ENCODE data around the gene RNF8.

The RNF8 gene

DNA sequence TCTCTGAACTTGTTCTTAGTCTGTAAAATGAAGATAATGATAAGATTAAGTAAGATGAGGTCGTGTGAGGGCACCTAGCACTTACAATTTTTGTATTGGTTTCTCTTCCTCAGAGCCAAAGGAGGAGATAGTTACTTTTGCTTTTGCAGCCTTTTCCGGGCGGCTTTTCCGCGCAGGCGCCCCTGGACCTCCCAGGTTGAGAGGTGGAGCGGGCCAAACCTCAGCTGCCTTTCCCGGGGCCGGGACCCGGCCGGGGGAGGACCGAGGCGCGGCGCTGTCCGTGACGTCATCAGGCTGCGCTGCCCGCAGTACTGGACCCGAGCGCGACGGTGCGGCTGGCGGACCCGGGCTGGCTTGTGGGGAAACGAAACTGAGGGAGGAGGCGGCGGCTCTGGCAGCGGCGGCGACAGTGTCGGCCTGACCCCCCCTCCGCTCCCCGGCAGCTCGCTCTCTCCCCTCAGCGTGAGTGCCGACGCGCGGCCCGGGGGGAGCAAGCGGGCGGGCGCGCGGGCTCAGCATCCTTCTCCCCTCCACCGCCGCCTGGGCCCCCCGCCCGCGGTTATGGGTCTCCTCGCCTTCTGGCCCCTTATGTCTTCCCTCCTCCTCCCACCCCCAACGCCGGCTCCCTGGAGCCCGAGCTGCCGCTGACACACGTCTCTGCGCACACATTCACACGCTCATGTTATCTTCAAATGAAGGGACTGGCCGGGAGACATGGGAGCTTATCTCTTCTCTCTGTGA, 79.3 kb downstream of the RNF8 start, which contains the start of gene CMTR1:
Gene CMTR1, plus strand, starts transcription at position 306 of the 741 bp plus-strand sequence. CDS start 2,409 bp downstream, outside the sequence.
- ATAC-seq, result peak; percentile 97
- TF ChIP-seq TSHZ2 (CRISPR knock-in tag; IDR thresholded peaks at IDR 0.05) (no peak), POU6F1 (CRISPR knock-in tag; IDR thresholded peaks at IDR 0.05; ENCODE audit: borderline replicate concordance, low read depth) (no peak), CREB5 (CRISPR knock-in tag; IDR thresholded peaks at IDR 0.05; ENCODE audit: low read depth) (no peak), TOX (CRISPR knock-in tag; IDR thresholded peaks at IDR 0.05; ENCODE audit: borderline replicate concordance) (no peak), ZFP30 (CRISPR knock-in tag; IDR thresholded peaks at IDR 0.05) (no peak), ARNTL (CRISPR knock-in tag; IDR thresholded peaks at IDR 0.05; ENCODE audit: borderline replicate concordance, low read depth) (no peak), GLIS3 (CRISPR knock-in tag; IDR thresholded peaks at IDR 0.05) (no peak), ZNF70 (CRISPR knock-in tag; IDR thresholded peaks at IDR 0.05) (no peak), ZC3H10 (CRISPR knock-in tag; IDR thresholded peaks at IDR 0.05) (no peak), ZNF565 (CRISPR knock-in tag; conservative IDR thresholded peaks at IDR 0.05; ENCODE audit: low read depth) (no peak), ZNF8 (CRISPR knock-in tag; IDR thresholded peaks at IDR 0.05) (no peak), ISL1 (CRISPR knock-in tag; IDR thresholded peaks at IDR 0.05) (no peak), RARB (CRISPR knock-in tag; IDR thresholded peaks at IDR 0.05) (no peak), ESRRG (CRISPR knock-in tag; IDR thresholded peaks at IDR 0.05) (no peak), ZFP3 (CRISPR knock-in tag; IDR thresholded peaks at IDR 0.05) (no peak), CSDC2 (CRISPR knock-in tag; IDR thresholded peaks at IDR 0.05) (no peak), CSRNP3 (CRISPR knock-in tag; IDR thresholded peaks at IDR 0.05) (no peak), TCF4 (CRISPR knock-in tag; IDR thresholded peaks at IDR 0.05; ENCODE audit: borderline replicate concordance) (no peak), OSR1 (CRISPR knock-in tag; IDR thresholded peaks at IDR 0.05) (no peak)
- TF ChIP-seq, protein P1, sequence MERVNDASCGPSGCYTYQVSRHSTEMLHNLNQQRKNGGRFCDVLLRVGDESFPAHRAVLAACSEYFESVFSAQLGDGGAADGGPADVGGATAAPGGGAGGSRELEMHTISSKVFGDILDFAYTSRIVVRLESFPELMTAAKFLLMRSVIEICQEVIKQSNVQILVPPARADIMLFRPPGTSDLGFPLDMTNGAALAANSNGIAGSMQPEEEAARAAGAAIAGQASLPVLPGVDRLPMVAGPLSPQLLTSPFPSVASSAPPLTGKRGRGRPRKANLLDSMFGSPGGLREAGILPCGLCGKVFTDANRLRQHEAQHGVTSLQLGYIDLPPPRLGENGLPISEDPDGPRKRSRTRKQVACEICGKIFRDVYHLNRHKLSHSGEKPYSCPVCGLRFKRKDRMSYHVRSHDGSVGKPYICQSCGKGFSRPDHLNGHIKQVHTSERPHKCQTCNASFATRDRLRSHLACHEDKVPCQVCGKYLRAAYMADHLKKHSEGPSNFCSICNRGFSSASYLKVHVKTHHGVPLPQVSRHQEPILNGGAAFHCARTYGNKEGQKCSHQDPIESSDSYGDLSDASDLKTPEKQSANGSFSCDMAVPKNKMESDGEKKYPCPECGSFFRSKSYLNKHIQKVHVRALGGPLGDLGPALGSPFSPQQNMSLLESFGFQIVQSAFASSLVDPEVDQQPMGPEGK (CRISPR knock-in tag; IDR thresholded peaks at IDR 0.05; ENCODE audit: borderline replicate concordance), result no peak

DNA sequence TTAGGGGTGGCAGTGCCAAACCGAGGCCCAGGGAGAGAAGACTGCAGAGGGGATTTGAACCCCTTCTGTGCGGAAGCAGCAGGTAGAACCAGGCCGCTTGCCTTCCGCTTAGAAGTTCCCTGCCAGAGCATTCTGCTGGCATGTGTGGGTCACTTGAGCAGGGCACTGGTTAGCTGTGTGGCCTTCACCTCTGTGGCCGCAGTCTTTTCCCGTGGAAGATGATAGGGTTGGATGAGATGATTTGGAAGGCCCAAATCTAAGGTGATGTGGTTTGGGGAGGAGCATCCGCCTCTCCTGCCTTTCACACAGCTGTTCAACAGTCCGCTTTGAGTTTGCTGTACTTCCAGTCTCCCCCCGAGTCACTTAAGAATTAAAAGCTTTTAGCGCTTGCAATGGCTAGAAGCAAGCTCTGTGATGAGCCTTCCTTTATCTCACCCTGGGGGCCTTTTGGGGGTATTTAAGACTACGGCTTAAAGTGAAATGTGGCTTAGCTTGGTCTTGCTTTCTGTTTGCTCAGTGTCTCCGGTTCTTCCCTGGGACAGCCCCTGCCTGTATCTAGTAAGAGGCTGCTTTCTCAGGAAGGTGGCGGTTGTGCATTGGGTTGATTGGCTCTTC, 80.0 kb downstream of the RNF8 start:
- ATAC-seq, result peak; percentile 42

More for the DNA sequence above, 80.0 kb downstream of the RNF8 start:
- TF ChIP-seq POU6F1 (CRISPR knock-in tag; IDR thresholded peaks at IDR 0.05; ENCODE audit: borderline replicate concordance, low read depth), result no peak
- TF ChIP-seq ZNF565 (CRISPR knock-in tag; conservative IDR thresholded peaks at IDR 0.05; ENCODE audit: low read depth), result no peak
